OCI-LY3 (cell line): ENCODE data around the gene QKI.

Experiments
- EZH2phosphoT487 ChIP-seq: fragments of 200-600 bp; shearing (Covaris generic); IDR thresholded peaks from 2 replicates; pipeline ENCODE4 v1.6.1; 2018; ENCODE audit warnings: antibody characterized with exemption, mixed run types, low read depth
- TF ChIP-seq, protein P1 (sequence below): fragments of 200-600, 300-600 bp; sonication (generic); IDR thresholded peaks from 2 replicates; pipeline ENCODE4 v1.5.1; 2014; ENCODE audit warnings: antibody characterized with exemption, low read length, low read depth

GRCh38 chr6:163418311-163419029 is 4.0 kb downstream of the QKI start:
- TF ChIP-seq, protein P1, sequence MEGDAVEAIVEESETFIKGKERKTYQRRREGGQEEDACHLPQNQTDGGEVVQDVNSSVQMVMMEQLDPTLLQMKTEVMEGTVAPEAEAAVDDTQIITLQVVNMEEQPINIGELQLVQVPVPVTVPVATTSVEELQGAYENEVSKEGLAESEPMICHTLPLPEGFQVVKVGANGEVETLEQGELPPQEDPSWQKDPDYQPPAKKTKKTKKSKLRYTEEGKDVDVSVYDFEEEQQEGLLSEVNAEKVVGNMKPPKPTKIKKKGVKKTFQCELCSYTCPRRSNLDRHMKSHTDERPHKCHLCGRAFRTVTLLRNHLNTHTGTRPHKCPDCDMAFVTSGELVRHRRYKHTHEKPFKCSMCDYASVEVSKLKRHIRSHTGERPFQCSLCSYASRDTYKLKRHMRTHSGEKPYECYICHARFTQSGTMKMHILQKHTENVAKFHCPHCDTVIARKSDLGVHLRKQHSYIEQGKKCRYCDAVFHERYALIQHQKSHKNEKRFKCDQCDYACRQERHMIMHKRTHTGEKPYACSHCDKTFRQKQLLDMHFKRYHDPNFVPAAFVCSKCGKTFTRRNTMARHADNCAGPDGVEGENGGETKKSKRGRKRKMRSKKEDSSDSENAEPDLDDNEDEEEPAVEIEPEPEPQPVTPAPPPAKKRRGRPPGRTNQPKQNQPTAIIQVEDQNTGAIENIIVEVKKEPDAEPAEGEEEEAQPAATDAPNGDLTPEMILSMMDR, result no peak
- no peak for TF ChIP-seq EZH2phosphoT487
